ENCODE results near the gene SLX4.

Gene SLX4

GRCh38 chr16:3549906-3550305 is 61.5 kb downstream of the SLX4 start:
- DNase-seq (ENCODE audit: low read depth): no peak

- no peak for DNase-seq (ENCODE audit: low read depth)
These were observed 62.5 kb downstream of the SLX4 start for GRCh38 chr16:3548859-3549258.

- no peak for DNase-seq (ENCODE audit: low read depth)
These were observed 63.0 kb downstream of the SLX4 start for GRCh38 chr16:3548445-3548844.

GRCh38 chr16:3546986-3547682 is 64.3 kb downstream of the SLX4 start:
- no peak for DNase-seq (ENCODE audit: low read depth)

GRCh38 chr16:3542601-3543373 is 68.6 kb downstream of the SLX4 start:
- no peak for DNase-seq (ENCODE audit: low read depth)

GRCh38 chr16:3541527-3542155 is 69.8 kb downstream of the SLX4 start:
- DNase-seq (ENCODE audit: low read depth): no peak

- no peak for DNase-seq (ENCODE audit: low read depth)
These were observed 73.2 kb downstream of the SLX4 start for GRCh38 chr16:3538222-3538621.

GRCh38 chr16:3536851-3537250 is 74.6 kb downstream of the SLX4 start:
- no peak for DNase-seq (ENCODE audit: low read depth)

- DNase-seq (ENCODE audit: low read depth): no peak
These were observed 75.1 kb downstream of the SLX4 start for GRCh38 chr16:3536271-3536731.

GRCh38 chr16:3534126-3534525 is 77.3 kb downstream of the SLX4 start:
- no peak for DNase-seq (ENCODE audit: low read depth)

GRCh38 chr16:3532741-3533140 is 78.7 kb downstream of the SLX4 start:
- DNase-seq (ENCODE audit: low read depth): no peak

Measured in T follicular helper cell (primary cell).